Fibroblast of gingiva (primary cell): ENCODE data around the gene ZNF653.
A peak's percentile ranks its signal among the peaks of the same experiment; 100 is the strongest.

Experiments used
- DNase-seq: peaks from one replicate; pipeline ENCODE4 v3.0.0-alpha.2; 2011; ENCODE audit warnings: low read depth

The ZNF653 gene, protein sequence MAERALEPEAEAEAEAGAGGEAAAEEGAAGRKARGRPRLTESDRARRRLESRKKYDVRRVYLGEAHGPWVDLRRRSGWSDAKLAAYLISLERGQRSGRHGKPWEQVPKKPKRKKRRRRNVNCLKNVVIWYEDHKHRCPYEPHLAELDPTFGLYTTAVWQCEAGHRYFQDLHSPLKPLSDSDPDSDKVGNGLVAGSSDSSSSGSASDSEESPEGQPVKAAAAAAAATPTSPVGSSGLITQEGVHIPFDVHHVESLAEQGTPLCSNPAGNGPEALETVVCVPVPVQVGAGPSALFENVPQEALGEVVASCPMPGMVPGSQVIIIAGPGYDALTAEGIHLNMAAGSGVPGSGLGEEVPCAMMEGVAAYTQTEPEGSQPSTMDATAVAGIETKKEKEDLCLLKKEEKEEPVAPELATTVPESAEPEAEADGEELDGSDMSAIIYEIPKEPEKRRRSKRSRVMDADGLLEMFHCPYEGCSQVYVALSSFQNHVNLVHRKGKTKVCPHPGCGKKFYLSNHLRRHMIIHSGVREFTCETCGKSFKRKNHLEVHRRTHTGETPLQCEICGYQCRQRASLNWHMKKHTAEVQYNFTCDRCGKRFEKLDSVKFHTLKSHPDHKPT

DNA sequence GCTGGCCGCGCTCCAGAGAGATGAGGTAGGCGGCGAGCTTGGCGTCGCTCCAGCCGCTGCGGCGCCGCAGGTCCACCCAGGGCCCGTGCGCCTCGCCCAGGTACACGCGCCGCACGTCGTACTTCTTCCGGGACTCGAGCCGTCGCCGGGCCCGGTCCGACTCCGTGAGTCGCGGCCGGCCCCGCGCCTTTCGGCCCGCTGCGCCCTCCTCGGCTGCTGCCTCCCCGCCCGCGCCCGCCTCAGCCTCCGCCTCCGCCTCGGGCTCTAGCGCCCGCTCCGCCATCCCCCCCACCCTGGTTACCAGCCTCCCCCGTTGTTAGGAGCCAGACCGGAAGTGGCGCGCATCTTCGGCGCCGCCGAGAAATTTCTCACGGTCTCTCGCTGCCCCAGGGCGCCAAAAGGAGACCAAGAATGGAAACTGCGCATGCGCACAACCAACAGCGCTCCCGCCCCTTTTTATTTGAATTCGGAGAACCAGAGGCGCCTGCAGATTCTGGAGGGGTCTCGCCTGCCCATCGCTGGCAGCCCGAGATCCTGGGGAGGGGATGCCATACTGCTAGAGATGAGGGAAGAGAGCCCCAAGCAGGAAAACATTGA lies at the start of gene ZNF653:
Gene ZNF653, minus strand, starts transcription at position 336 of the 597 bp plus-strand sequence. Its CDS starts 53 bp downstream, at position 283.
- peak; percentile 89 for DNase-seq

DNA sequence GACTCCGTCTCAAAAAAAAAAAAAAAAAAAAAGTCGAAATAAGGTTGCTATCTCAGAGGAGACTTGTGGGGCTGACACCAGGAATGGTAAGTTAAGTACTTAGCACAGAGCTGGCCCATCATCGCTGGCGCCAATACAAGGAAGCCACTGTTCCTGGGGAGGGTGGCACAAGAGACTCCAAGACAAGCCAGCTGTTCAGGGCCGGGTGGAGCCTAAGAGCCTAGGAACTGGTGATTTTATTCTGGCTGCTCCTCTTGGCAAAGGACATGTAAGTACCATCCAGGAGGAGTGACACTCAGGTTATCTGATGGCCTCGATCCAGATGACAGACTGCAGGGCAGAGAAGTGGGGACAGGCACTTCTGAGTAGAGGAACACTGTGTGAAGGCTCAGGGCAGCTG lies 49.6 kb upstream of the ZNF653 start:
- DNase-seq, result no peak

DNA sequence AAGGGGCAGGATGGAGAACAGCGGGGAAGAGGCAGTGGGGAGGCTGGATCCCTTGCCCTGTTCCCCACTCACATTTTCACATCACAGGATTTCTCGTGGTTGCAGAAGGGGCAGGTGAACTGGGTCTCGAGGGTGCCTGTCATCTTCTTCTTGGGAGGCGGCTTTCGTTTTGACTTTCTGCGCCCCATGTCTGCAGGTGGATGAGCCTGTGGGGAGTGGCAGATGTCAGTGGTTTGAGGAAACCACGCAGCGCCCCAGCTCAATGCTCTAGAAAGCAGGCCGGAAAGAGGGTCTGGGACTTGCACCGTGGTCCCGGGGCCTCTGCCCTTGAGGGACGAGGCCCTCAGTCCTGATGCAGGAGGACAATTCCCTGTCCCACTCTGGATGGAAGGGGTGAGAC lies 48.5 kb upstream of the ZNF653 start:
- no peak for DNase-seq

DNA sequence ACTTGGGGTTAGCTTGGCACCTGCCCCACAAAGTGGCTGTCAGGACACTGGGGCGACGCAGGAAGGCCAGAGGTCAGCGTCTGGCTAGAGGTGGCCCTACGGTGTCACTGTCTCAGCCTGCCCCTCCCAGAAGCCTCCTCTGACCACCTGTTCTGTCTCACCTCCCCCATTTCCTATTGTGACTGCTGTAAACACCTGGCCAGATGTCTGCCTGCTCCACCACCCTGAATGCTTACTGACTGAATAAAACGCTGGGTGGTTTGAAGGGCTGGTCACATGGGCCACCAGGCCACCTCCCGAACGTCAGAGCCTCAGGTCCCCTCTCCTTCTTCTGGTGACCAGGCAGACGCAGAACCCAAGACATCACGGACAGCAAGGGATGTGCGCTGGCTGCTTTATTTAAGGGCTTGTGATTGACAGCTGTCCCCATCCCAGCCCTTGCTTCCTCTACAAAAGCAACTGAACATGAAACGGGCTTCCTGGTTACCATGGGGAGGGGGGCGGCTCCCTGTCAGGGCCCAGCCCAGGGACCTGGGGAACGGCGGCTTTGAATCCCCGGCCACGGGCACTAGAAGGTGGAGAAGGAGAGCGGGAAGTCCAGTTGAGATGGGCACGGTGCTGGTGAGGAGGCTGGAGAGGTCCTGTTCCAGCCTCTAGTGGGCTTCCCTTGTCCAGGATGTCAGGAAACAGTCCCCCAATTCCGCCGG lies 47.2 kb upstream of the ZNF653 start:
- DNase-seq, result no peak

DNA sequence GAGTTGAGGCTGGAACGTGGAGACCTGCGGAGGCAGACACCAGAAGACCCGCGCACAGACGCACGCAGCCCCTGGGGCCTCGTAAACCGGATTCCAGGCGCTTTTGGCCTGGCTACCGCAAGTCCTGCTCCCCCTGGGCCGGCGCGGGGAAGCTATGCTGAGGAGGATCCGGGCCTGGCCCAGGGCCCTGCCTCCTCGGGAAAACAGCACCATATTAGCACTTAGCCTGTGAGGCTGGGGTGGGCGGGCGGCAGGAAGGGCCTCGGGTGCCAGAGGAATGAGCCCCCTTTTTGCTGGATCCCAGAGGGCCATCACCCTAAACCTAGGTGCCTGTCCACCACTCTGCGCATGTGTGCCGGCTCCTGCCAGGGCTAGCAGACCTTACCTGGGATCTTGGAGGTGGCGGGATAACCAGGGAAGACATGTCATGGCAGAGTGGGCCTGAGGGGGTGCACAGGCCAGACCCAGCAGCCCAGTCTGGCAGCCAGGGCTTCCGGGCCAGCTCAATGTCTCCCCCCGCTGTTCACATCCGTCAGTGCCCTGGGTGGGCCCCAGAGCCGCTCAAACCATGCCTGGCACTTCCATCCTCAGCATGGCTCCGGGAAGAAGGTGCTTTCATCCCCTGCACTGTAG lies 46.1 kb upstream of the ZNF653 start:
- no peak for DNase-seq

DNA sequence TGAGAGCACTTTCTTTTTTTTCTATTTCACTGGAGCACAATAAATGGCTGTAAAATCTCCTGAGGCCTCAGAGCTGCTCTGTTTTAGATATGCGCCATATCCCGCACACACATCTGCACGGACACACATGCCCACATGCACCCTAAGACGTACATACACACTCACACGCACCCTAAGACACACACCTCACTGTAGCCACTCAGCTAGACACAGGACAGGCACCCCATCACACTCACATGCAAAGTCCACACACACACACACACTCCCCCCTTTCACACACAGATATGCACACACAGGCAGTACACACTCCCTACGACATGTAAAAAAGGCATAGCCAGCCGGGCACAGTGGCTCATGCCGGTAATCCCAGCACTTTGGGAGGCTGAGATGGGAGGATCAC lies 44.6 kb upstream of the ZNF653 start:
- DNase-seq, result no peak

DNA sequence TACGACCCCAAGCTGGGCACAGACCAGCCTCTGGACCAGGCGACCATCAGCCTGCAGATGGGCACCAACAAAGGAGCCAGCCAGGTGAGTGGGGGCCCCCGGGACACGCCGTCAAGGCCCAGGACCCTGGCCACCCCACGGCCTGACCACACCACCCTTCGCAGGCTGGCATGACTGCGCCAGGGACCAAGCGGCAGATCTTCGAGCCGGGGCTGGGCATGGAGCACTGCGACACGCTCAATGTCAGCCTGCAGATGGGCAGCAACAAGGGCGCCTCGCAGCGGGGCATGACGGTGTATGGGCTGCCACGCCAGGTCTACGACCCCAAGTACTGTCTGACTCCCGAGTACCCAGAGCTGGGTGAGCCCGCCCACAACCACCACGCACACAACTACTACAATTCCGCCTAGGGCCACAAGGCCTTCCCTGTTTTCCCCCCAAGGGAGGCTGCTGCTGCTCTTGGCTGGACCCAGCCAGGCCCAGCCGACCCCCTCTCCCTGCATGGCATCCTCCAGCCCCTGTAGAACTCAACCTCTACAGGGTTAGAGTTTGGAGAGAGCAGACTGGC lies 43.8 kb upstream of the ZNF653 start:
- DNase-seq, result no peak

DNA sequence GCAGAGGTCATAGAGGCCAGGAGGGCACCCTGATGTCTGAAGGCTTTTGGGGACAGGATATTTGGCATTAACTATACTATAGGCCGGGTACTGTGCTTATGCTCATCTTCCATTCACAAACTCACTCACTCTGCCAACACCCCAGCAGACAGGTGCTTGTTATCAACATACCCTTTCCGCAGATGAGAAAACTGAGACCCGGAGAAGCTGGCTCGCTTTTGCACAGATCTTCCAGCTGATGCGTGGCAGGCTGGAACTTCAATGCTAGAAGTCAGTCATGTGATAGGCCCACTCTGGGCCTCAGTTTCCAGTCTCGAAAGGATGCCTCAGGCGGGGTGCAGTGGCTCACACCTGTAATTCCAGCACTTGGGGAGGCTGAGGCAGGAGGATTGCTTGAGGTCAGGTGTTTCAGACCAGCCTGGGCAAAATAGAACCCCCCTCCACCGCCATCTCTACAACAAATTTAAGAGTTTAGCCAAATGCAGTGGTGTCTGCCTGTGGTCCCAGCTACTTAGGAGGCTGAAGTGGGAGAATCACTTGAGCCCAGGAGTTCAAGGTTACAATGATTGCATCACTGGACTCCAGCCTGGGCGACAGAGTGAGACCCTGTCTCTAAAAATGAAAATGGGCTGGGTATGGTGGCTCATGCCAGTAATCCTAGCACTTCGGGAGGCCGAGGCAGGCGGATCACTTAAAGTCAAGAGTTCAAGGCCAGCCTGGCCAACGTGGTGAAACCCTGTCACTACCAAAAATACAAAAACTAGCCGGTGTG lies 42.5 kb upstream of the ZNF653 start:
- no peak for DNase-seq

DNA sequence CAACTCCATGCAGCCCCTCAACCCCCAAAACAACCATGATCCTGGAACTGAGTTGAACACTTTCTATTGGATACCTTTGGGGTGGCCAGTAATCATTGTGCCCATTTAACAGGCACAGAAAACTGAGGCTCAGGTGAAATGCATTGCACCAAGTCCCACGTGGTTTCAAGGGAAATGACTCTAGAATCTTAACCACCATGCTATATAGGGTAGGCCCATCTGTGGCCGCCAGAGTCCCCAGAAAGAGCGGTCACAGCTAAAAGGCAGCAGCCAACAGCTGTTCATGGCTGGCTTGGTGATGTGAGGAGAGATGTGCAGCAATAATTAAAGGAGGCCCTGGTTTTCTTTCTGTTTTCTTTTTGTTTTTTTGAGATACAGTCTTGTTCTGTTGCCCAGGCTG lies 35.6 kb upstream of the ZNF653 start:
- DNase-seq, result no peak

DNA sequence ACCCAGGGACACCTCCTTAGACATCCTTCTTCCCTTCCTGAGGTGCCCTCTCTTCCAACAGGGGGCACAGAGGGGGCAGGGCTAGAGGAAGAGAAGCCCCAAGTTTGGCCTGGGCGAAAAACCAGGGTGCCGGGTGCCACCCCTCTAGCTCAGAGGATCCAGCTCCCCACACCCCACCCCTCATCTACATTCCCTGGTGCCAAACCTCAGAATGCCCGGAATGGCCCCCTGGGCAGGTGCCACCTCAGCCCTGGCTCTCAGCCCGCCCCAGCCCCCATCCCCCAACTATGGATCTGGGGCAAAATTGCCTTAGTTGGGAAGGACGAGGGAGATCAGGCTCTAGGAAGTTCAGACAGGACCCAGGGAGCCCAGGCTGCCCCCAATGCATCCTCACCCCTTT lies 35.0 kb upstream of the ZNF653 start:
- no peak for DNase-seq

DNA sequence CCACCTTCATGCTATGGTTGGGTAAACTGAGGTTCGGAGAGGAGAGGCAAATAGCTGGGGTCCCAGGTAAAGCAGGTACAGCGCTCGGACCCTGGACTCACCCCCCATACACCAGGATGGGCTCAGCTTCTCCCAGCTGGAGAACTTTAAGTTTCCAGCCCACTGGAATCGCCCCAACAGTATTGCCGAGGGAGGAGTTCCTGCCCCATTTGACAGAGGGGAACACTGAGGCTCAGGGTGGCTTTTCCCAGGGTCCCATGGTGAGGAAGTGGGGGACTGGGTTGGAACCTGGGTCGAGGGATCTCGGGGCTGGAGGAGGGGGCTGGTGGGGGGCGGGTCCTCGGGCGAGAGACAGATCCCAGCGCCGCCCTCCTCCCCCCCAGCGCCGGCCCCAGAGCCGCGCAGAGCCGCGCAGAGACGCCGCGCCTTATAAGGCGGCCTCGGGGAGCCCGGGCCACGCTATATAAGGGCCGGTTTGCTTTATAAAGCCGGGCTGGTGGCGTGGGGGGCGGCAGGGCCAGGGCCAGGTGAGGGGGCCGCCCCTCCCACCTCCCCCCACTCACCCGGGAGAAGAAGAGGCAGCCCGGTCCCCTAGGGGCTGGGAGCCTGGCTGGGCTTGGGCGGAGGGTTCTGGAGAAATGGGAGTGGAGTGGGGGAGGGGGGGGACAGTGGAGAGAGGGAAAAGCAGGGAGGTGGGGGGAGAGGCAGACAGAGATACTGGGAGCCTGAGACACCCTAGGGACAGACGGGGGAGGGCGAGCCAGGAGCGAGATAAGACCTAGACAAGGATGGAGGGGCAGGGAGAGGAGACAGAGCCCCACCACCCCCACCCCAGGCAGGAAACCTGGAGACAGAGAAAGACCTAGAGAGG lies 34.1 kb upstream of the ZNF653 start:
- no peak for DNase-seq

DNA sequence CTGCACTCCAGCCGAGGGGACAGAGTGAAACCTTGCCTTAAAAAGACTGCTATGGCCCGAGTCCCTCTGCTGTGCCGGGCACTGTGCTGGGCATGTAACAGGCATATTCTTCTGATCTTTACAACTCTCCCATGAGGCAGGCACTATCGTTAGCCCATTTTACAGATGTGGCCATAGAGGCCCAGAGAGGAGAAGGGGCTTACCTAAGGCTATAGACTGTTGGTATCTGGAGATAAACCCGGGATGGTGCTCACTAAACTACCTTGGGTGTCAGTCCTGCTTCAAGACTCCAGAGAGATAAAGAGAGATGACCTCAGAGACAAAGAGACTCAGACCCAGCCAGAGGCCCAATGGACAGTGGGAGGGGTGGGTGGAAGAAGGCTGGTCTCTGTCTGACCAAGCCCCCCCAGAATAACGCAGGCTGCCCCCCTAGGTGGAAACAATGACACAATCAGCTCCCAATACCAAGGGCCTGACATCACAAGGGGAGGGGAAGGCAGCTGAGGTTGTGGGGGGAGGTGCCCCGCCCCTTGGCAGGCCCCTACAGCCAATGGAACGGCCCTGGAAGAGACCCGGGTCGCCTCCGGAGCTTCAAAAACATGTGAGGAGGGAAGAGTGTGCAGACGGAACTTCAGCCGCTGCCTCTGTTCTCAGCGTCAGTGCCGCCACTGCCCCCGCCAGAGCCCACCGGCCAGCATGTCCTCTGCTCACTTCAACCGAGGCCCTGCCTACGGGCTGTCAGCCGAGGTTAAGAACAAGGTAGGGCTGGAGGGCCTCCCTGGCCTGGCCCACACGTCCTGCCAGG lies 32.8 kb upstream of the ZNF653 start, which contains the start of gene CNN1:
Gene CNN1, plus strand, starts transcription at position 620 of the 805 bp plus-strand sequence. Its CDS starts 77 bp downstream, at position 697.
- DNase-seq, result peak; percentile 19

DNA sequence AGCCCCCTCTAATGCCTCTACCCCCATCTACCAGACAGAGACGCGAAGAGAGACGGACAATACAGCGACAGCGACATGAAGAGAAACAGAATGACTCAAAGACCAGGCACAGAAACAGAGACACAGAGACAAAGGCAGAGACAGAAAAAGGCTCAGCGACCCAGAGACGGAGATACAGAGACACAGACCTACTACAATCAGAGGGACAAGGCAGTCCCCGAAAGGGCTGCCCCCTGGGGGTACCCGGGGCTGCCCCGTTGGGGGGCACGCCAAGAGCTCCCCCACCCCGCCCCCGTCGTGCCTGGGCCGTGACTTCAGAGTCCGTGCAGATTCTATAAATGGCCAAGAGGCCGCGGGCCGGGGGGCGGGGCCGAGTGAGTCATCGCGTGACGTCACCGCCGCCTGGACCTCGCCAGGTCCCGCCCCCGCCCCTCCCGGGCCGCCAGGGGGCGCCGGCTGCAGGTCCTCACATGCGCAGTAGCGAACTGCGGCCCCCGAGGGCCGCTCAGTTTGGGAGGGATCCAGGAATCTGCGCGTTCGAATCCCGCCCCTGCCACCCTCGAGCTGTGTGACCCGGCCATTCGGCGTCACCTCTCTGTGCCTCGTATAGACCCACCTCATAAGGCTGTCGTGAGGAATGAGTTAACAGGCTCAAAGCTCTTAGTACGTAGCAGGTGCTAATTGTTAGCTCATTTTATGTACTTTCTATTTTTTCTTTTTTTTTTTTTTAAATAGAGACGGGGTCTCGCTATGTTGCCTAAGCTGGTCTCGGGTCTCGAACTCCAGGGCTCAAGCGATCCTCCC lies 30.4 kb upstream of the ZNF653 start:
- peak; percentile 77 for DNase-seq

DNA sequence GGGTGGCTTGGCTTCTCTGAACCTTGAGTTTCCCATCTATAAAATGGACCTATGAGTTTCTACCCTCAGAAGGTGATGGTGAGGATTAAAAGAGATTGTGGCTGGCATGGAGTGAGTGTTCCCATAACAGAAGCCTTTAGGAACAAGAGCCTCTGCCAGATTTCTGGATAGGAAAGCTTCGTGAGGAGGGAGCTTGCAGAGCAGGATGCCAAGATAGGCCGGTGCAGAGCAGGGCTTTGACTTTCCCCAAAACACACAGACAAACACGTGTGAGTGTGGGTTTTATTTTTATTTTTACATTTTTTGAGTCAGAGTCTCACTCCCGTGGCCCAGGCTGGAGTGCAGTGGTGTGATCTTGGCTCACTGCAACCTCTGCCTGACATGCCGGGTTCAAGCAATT lies 29.3 kb upstream of the ZNF653 start:
- no peak for DNase-seq

DNA sequence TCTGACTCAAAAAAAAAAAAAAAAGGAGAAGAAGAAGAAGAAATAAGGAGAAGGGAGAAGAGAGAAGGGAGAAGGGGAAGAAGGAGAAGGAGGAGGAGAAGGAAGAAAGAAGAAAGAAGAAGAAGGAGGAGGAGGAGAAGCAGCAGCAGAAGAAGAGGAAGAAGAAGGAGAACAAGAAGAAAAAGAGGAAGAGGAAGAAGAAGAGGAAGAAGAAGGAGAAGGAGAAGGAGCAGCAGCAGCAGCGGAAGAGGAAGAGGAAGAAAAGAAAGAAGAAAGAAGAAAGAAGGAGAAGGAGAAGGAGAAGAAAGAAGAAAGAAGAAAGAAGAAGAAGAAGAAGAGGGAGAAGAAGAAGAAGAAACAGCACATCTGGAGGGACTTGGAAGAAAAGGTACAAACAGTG lies 28.9 kb upstream of the ZNF653 start:
- DNase-seq, result no peak

DNA sequence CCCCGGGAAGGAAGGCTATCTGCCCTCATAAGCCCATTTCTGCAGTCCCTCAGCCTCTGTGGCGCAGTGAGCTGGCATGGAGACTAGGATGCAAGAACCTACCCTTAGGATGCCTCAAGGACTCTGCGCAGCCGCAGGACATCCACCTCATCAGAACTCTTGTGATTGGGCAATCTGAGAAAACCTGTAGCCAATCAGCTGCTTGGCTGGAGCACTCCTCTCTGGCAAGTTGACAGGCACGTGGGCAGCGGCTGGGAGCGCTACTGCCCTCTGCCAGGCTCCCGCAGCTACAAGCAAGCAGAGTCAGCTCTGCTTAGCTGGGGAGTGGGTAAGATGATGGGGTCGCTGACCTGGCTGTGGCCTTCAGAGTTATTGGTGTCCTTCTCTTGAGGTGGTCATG lies 24.8 kb upstream of the ZNF653 start:
- DNase-seq, result peak; percentile 72

DNA sequence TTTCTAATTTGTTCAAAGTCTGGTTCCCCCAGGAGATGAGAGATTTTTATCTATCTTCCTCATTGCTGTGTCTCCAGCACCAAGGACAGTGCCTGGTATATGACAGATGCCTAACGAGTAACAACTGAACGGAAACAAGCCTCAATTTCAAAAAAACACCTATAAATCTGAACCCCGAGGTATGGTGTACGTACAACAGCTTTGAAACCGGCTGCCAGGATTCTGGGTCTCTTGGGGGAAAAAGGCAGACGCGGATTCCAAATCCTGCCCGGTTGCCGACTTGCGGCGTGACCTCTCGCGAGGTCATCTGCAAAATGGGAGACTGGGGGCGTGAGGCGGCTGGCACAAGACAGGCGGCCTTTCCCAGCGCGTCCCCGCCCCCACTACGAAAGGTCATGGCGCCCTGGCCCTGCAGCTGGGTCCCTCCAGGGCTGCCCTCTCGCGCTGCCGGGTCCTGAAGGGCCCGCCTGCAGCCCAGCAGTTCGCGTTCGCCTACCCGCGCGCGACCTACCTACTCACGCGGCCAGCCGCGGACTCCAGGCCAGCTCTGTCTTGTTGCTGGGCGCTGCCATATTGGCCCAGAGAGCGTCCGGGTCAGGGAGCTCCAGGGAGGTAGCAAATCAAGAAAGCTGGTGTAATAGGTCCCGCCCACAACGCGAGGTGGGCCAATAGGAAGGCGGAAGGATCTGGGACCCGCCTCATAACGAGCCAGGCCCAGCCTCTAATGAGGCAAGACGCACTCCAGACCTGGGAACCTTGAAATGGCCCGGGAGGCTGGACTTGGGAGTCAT lies 23.1 kb upstream of the ZNF653 start, which contains the start of gene ECSIT:
Gene ECSIT, minus strand, starts transcription at position 584 of the 791 bp plus-strand sequence. CDS start 9,964 bp downstream, outside the sequence.
- DNase-seq, result peak; percentile 98
